DMS153 treated with DMSO at 0.1 percent for 48 hours (cell line): ENCODE data around the gene ASAH2.
A peak's percentile ranks its signal among the peaks of the same experiment; 100 is the strongest.
"Not testable (repeated sequence)": the region's sequence is repeated elsewhere in the genome, so short reads cannot be mapped to it uniquely, and the experiment has no call there.

Experiments
- DNase-seq: peaks from one replicate; lab custom pipeline; 2025; ENCODE audit not compliant: unreplicated experiment; lab: John Stamatoyannopoulos, UW

ASAH2 gene

DNA sequence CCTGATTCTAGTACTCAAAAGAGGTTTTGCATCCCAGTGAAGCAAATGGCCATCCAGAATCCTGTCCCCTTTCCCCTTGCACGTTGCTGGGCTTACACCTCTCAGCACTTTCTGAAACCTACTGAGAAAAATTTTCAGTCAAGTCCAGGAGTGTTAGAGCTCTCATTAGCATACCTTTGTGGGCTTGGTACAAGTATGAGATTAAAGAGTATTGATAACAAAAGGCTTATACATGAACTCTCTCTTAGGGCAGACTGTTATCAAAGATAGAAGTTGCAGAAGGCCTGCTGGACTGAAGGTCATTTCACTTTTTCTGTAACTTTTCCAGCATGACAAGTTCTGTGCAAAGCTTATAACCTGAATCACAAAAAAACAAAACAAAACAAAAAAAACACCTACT is at the start of gene ASAH2:
Gene ASAH2, minus strand, starts transcription at position 123 of the 400 bp plus-strand sequence. CDS start 2,906 bp downstream, outside the sequence.
- DNase-seq, result no peak

- DNase-seq, result no peak
Observed at GRCh38 chr10:50299948-50300669, 48.8 kb upstream of the ASAH2 start.

DNA sequence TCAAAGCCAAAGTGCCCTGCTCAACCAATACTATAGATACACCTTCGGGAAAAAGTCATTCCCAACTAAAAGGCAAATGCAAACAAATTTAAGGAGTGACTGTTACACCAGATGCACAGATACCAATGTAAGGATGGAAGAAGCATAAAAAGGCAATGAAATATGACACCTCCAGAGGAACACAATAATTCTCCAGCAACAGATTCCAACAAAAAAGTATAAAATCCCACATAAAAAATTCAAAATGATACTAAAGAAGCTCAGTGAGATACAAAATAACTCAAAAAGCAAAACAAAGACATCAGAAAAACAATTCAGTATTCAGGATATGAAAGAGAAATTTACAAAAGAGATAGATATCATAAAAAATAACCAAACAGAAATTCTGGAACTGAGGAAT is 44.1 kb upstream of the ASAH2 start:
- DNase-seq, result no peak

DNA sequence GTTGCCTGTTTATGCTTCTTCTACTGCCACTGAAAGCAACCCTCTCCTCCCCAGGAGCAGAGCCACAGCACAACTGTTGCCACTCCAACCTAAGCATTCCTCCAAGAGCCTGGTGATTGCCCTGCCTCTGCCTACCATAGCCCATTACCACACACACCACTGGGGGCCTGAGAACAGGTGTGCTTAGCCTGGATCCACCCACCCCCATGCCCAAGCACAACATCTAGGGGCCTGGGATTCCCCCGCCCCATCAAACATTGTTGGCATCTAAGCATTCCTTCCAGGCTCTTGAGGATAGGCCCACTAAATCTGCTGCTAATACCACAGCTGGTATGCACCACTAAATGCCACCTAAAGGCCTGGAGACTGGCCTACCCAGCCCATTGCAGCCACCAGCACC is 43.3 kb upstream of the ASAH2 start:
- no peak for DNase-seq

- no peak for DNase-seq
Observed at GRCh38 chr10:50293513-50294313, 42.4 kb upstream of the ASAH2 start.

DNA sequence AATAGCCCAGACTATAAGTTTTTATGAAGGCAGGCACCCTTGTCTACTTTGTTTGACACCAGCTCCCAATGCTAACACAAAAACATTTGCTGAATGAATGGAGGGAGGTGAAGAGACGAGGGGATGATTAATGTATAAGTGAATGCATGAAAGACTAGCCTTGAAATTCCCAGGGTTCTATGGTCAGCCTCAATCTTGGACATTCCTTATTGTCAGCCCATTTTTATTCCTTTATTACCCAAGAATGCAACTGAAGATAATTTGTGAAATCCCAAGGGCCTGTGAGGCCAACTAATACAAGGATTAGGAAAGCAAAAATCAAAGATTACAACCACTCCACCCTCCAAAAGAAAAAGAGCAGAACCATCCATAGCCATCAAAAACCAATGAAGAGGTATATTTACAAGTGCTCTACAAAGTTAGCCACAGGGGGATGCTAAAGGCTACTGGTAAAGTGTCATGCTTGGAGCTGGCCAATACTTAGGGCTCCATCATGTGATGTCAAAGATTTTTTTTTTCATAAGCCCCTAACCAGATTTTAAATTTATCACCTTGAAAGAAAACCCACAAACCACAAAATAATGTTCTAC is 40.0 kb upstream of the ASAH2 start:
- DNase-seq, result no peak

DNA sequence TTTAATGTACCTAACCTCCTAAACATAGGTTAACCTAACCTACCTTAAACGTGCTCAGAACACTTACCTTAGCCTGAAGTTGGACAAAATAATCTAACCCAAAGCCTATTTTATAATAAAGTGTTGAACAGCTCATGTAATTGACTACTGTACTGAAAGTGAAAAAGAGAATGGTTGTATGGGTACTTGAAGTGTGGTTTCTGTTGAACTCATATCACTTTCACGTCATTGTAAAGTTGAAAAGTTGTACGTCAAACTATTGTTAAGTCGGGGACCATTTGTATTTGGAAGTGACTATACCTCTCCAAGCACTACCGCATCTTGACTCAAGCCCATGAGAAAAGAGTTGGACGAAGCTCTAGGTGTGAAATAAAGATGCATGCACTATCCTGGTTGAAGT is 37.9 kb upstream of the ASAH2 start:
- DNase-seq, result no peak

DNA sequence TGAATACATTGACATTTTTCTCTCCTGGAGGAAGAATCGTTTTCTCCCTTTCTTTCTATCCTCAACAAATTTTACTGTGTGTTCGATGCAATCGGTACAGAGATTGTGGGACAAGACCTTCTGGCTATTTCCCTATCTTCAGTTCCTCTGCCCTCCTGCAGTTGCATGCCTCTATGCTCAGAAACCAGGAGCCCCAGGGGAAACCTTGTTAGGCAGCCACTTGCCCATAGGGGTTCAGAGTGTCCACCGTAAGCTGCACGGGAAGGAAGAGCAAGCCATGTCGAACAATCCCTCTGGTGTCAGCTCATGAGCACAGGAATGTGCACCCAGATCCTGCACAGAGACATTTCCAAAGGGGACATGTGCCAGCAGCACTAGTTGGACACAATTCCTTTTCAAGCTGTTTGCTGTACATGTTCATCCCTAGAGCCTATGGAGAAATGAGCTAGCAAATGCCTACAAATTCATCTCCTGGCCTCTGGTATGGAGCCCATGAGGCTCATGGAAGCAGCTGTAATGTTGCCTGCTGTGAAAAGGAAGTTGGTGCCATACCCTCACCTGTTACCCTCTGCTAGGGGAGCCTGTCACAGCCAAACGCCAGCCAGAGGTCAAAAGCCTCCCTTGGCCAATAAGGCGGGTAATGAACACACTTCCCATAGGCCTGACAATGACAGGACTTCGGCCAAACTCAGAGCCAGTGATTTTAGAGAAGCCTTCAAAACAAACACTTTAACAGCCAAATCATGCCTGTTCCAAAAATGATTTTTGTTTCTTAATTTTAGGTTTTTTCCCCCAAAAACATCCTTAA is 35.9 kb upstream of the ASAH2 start:
- no peak for DNase-seq

DNA sequence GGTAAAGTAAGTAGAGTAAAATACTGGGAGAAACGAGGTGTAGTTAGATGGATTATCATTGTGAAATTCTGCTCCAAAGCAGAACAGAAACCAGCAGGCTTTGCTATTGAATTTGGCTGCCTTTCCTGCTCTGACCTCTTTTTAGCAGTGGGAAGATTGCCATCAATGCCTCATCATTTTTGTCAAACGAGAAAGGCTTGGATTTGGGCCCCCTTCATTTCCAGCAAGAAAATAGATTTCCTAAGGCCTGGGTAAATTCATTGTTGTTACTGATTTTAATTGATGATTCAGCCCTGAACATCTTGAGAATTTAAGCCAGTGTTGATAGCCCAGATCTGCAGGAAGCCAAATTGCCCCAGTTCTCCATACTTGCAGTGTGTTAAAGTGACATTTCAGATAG is 35.2 kb upstream of the ASAH2 start:
- no peak for DNase-seq

- no peak for DNase-seq
Observed at GRCh38 chr10:50281967-50282522, 30.7 kb upstream of the ASAH2 start.

- no peak for DNase-seq
Observed at GRCh38 chr10:50281210-50281966, 30.1 kb upstream of the ASAH2 start.

GRCh38 chr10:50280049-50280841 is 28.9 kb upstream of the ASAH2 start:
- DNase-seq, result no peak

DNA sequence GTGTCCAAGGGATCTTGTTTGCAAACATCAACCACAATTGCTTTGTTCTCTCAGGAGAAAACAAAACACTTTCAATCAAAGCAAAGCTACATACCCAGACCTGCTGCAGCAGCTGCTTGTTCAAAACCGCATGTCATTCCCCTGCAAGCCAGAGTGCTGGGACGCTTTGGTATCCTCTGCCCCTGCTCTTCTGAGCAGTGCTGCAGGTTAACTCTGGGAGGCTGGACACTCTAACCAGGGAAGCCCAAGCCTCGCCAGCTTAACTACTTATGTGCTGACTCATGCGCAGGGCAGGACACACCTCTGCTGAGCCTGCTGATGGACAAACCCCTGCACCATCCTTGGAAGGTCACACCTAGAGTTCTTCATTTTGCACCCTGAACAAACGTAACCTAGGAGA is 28.2 kb upstream of the ASAH2 start:
- no peak for DNase-seq

DNA sequence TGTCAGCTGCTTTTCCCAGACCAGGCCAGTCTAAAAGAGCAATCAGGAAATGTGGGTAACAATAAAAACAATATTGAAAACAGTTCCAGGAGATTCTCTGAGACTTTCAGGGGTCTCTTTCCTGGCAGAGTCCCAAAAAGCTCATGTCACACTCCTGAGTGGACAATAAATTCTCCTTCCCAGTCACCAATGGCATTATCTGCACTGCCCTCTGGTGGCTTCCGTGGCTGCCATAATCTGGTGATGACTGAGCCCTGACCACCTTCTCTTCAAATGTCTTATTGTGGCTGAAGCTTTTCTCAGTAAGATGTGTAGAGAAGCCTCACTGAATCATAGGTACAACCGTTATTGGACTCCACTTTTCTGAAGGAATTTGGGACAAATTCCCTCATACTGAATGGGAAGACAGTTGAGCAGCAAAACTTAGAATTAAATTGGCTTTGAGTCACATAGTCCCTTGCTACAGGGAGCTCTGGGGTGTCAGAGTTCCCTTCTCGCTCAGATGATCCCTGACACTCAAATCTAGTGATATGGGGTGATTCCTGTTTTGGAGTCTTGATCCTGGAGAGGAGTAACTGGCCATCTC is 24.4 kb upstream of the ASAH2 start:
- DNase-seq, result peak; percentile 33

DNA sequence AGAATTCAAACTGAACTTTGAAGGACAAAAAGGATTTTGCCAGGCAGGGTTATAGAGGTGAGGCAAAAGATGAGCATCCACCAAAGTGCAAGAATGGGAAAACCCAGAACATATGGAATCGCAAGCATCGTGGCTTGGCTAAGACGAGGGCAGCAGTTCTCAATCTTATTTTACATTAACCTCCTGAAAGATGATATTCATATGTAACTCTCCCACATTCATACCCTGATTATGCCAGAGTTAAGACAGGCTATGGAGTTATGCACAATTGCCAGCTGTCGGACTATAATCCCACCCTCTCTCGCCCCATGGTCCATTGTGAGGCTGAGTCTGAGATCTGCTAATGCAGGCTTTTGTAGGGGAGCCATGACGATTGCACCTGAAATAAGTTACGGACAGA is 21.2 kb upstream of the ASAH2 start:
- DNase-seq, result no peak

DNA sequence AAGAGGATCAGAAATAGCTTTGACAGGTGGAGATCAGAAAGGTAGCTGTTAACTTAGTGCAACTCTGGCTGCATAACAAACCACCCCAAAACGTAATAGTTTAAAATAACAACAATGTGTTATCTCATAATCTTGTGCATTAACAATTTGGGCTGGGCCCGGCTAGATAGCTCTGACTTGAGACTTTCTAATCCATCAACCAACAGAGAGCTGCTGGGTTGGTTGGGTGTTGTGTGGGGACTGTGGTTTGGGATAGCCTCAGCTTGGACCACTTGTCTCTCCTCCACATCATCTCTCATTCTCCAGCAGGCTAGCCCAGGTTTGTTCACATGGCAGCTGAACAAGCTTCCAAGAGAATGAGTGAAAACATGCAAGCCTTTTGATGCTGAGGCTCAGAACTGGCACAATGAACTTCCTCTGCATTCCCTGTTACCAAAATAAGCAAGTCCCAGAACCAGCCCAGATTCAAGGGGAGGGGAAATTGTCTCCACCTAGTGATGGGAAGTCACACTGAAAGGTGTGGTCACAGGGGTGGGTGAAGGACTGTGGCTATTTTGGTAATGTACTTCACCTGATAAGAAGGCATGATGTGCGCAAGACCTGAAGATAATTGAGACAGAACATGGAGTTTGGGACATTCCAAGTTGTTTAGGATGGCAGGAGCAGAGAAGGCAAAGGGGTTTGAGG is 20.4 kb upstream of the ASAH2 start:
- no peak for DNase-seq

- DNase-seq, result not testable (repeated sequence)
Observed at GRCh38 chr10:50267877-50268276, 16.6 kb upstream of the ASAH2 start.

DNA sequence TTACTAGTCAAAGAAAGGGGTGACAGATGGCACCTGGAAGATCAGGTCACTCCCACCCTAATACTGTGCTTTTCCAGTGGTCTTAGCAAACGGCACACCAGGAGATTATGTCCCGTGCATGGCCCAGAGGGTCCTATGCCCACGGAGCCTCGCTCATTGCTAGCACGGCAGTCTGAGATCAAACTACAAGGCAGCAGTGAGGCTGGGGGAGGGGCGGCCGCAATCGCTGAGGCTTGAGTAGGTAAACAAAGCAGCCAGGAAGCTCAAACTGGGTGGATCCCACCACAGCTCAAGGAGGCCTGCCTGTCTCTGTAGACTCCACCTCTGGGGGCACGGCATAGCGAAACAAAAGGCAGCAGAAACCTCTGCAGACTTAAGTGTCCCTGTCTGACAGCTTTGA is 11.3 kb upstream of the ASAH2 start:
- not testable (repeated sequence) for DNase-seq
